Activated CD4-positive, alpha-beta T cell treated with anti-CD3 and anti-CD28 coated beads for 4 hours (primary cell): ENCODE results near the gene ENKUR.
"Not testable (repeated sequence)": the region's sequence is repeated elsewhere in the genome, so short reads cannot be mapped to it uniquely, and the experiment has no call there.

Experiments
- DNase-seq, 2 donors: peaks; one replicate each; pipeline ENCODE4 v3.0.0-alpha.2; 2020

The ENKUR gene

DNA sequence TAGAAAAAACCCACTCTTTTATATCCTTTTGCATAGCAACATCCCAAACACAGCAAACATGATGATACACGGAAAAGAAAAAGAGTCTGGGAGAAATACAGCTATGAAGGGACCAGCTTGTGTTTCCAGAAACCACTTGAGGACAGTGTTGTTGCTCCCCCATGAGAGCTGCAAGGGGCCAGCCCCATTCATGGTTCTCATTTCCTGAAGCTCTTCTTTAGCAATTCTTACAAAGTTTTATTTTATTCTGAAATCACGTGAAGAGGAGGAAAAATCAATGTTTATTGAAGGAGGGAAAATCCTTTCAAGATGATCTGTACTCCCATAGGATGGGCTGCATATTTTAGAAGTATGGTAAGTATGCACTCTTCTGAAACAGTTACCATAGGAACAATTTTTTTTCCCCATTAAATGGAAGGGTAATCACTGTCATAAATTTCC is 46.1 kb downstream of the ENKUR start:
- DNase-seq = no peak

DNA sequence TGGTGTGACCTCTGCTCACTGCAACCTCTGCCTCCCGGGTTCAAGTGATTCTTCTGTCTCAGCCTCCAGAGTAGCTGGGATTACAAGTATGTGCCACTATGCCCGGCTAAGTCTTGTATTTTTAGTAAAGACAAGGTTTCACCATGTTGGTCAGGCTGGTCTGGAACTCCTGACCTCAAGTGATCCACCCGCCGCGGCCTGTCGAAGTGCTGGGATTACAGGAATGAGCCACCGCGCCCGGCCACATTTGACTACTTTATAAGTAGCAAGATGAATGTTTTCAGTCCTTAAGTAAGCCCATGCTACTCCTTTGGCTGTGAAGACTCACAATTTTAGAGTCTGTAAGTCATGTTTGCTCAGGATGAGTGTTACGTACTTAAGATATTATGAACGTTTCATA is 47.0 kb downstream of the ENKUR start:
- not testable (repeated sequence) for DNase-seq

DNA sequence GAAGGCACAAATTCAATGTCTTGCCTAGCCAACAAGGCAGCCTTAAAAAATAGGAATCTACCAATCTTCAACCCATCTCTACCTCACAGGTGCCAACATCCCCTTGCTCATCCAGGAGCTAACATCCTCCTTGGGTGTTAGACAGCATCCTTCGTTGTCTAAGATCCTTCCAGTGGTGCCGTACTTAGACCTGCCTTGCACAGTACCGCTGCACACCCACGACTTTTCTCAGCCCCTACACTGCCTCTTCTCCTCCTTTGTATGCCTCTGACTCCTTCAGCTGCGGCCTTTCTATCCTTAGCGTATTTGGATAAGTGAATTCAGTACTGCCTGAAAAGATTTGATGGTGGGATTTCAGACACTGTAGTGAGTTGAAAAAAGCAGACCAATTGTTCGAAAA is 47.6 kb downstream of the ENKUR start:
- DNase-seq = no peak

DNA sequence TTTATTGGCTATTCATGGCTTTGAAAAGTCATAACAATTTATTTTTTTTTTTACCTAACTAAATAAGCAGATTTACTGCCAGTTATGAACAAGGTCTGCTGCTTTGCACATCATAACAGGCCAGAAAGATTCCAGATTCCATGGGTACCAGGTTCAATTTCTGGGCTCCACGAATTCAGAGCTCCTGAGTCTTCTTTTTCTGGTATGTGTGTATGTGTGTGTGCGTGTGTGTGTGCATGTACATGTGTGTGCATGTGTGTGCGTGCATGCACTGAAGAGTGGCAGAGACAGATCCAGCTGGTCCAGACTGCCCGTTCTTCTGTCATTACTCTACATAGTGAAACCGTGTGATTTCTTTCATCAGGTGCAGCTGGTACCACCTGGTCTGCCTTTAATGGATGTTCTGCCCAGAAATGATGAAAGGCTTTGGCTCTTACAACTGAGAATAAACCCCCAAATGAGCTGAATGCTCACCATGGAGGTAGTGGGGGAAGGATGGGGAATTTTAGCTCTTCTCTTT is 48.9 kb downstream of the ENKUR start:
- DNase-seq = no peak

DNA sequence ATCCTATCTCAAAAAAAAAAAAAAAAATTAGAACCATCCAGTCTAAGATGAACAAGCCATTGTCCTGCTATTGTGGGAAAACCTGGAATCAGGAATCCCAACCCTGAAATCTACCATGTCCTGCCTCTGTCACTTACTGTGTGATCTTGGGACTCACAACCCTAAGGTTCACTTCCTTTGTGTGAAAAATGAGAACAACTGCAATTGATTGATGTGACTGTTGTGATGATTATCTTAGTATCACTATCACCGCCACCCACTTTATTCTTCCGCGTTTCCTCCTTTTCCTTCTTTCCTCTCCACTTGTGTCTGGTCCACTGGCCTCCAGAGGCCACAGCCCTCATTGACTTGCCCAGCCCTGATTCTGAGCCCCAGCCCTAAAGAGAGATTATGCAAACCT is 50.9 kb downstream of the ENKUR start:
- no peak for DNase-seq

DNA sequence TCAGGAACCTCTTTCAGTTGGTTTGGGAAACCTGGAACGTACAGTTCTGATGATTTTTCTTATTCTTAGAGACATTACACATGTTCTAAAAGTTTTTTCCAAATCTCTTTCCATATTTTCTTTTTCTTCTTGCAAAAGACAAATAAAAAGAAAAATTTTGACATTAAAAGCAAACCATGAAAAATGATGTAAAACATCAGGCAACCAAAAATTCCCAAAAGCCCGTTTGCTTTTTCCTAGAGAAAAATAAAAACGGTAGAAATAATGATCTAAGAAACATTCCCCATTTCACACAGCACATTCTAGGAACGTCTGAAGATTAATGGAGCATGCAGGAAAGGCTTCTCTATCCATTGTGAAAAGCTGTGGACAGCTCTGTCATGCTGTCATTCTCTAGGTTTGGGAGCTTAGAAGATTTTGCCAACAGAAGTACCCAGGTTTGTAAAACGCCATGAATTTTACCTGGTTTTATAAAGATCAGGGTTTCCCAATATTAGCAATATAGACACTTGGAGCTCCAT is 52.4 kb downstream of the ENKUR start:
- DNase-seq = no peak

DNA sequence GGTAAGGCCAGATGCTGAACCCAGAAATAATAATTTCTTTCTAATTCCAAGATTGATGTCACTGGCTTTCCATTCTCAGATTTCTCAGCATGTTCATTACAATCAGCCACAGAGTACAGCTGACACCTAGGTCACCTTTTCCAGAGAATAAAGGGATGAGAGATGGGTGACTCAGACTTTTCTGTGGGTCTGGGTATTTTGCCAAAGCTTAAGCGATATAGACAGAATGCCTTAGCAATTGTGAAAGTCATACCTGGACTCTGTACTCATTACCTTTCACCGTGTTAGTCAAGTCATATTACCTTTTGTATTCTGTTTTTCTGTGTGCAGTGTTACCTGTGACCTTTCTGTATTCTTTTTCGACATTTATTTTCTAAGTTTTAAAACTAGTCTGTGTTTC is 53.0 kb downstream of the ENKUR start:
- DNase-seq = no peak

DNA sequence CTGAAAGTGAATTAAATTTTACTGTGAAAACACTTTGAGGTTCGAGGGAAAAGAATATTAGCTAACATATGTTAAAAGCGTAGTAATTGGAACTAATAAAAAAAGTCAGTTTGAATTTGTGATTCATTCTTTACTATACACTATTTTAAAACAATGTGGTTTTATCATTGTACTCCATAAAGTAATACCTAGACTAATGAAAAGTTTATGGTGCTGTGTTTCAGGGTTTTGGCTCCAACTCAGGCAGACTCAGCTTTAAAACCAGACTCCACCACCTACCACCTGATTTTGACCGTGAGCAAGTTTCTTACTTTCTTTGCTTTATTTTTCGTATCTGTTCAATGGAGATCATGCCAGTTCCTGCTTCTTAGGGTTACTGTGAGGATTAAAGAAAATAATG is 54.4 kb downstream of the ENKUR start:
- no peak for DNase-seq

DNA sequence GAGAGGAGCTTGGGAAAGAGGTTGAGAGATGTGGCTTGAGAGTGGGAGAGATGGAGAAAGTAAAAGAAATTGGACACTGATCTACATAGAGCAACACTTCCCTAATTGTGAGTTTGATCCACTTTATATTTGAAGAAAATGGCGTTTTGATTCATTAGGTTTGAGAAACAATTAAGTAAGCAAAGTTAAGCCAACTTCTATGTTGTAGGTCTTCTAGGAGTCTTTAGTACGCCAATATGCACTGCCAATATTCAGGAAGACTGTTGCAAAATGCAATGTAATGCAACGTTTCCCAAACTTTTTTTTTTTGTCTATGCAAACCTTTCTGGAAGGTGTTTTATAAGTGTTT is 56.6 kb downstream of the ENKUR start:
- no peak for DNase-seq

DNA sequence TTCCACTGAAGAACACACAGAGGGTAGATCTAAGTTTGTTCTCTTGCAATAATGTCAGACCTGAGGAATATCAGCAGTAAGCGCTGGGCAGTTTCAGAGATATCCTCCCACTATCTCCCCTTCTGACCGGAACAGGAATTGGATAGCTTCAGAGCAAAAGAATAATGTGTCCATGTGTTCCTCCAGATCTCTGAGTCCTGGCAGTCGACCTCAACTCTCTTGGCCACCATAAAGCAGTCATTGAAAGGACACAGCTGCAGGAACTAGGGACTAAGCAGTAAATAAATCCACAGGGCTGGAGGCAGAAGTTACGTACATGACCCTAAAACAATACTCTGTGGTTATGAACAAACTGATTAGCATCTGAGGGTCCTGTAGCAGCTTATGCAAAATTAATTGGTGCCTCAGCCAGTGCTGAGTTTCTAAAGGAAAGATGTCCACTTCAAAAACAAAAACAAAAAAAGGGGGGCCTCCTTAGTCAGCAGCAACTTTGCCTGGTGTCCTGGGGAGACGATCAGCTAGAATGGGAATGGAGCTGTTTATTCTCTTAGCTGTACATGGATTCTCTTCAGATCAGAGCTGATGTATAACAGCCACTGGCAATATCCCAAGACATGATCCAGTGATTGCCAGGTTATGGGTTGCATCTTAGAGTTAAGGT is 57.1 kb downstream of the ENKUR start:
- no peak for DNase-seq

DNA sequence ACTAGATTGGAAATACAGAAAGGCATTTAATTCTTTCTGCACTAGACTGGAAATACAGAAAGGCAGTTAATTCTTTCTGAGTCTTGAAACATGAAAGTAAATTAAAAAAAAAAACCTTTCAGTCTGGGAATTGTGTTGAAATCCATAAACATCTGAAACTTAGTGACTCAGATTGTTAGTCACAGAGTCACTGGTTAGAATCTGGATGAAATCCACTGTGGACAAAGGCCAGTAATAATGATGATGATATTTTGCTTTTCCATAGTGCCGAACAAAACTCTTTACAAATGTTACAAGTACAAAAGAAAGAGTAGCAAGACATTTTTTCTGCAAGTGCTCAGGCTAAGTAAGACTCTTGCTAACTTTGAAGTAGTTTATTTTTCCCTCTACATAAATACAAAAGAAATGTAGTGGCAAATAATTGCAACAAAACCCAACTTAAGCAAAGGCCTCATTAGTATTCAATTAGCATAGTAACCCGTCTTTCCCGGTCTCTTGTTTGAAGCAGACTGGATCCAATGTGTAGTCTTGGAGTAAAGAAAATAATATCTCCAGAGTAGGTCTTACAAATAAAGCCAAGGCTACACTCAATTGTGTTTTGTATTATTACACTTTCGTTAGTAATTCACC is 57.8 kb downstream of the ENKUR start:
- no peak for DNase-seq

DNA sequence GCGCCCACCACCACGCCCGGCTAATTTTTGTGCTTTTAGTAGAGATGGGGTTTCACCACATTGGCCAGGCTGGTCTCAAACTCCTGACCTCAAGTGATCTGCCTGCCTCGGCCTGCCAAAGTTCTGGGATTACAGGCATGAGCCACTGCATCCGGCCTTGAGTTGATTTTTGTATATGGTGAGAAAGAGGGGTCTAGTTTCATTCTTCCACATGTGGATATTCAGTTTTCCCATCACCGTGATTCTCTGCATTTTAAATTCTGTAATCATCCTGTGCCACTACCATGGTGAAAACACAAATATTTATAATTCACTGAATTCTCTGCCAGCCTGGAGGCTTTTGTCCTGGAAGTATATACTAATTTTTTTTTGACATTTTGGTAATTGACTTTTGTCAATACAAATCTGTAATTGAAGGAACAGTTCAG is 58.3 kb downstream of the ENKUR start:
- not testable (repeated sequence) for DNase-seq

DNA sequence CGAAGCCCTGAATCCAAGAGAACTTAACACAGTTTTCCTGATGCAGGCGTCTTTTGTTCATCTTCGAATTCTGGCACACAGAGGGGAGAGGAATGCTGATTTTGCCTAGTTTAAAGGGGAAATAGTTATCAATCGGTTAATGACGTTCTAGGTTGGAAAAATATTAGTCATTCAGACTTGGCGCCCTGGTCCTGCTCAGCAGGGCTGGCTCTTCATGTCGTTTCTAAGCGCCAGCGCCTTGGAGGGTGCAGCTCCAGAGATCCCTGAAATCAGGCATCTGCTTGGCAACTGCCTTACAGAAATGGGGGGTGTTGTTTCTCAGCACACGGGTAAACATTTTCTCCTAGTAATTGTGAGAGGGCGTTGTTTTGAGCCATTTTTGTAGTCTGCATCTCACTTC is 62.3 kb downstream of the ENKUR start:
- no peak for DNase-seq

DNA sequence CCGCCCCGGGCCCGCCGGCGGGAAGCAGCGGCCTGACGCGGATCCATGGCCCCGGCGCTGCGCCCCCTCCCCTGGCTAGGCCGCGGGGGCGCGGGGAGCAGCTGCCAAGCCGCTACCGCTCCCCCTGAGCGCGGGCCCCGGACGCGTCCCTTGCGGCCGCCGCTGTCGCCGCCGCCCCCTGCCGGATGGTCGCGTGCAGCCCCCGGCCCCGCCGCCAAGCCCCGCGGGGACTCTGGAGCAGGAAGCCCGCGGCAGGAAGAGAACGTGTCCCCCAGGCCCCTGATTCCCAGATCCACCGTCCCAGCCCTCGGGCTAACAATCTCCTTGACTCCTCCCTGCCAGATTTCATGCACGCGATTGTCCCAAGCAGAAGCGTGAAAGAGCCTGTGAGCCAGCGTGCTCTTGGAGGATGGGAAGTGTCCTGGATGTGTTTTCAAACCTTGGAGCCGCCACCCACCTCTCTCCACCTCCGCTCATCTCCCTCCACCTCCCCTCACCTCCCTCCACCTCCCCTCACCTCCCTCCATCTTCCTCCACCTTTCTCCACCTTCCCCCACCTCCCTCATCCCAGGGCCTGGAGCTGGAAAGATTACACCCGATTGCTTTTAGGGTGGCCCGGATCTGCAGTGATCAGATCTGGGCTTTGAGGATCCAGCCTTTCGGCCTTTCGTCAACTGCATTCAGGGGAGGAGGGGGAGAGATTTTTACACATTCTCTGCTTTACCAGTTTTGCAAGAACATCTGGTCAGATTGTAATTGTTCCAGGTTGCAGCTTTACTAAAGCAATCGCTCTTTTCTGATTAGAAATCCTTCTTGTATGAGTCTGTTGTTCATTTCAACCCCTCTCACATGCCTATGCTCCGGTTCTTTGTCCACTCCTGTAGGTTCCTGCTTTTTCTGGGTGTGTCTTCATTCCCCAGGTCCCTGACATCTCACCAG is 63.0 kb downstream of the ENKUR start:
- DNase-seq = peak; percentile 44 to 51

DNA sequence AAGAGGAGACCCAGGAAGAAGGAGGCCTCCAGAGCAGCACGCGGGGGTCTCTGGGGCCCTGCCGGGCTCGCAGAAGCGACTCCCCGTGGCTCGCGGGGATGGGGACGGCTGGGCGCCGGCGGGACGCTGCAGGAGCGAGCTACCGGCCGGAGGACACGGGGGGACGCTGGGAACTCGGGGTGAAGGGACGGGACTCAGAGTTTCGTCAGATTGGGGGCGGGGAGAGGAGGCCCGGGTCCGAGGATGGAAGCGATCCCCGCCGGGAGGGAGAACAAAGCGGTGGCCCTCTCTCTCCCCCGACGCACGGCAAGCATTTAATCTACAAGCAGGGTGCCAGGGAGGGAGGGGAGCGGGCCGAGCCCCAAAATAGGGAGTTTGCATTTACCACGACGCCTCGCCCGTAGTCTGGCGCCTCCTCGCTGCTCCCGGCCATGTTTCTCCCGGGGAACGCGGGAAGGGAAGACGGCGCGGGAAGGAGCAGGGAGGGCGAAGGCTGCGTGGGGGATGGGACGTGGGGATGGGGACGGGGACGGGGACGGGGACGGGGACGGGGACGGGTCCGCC is 63.7 kb downstream of the ENKUR start, which contains the start of gene PRTFDC1:
Gene PRTFDC1 (minus strand): TSS at position 464 of the 564 bp plus-strand sequence. CDS start 31 bp downstream, at position 433.
- DNase-seq = peak in 1 of 2 donors; percentile 11

DNA sequence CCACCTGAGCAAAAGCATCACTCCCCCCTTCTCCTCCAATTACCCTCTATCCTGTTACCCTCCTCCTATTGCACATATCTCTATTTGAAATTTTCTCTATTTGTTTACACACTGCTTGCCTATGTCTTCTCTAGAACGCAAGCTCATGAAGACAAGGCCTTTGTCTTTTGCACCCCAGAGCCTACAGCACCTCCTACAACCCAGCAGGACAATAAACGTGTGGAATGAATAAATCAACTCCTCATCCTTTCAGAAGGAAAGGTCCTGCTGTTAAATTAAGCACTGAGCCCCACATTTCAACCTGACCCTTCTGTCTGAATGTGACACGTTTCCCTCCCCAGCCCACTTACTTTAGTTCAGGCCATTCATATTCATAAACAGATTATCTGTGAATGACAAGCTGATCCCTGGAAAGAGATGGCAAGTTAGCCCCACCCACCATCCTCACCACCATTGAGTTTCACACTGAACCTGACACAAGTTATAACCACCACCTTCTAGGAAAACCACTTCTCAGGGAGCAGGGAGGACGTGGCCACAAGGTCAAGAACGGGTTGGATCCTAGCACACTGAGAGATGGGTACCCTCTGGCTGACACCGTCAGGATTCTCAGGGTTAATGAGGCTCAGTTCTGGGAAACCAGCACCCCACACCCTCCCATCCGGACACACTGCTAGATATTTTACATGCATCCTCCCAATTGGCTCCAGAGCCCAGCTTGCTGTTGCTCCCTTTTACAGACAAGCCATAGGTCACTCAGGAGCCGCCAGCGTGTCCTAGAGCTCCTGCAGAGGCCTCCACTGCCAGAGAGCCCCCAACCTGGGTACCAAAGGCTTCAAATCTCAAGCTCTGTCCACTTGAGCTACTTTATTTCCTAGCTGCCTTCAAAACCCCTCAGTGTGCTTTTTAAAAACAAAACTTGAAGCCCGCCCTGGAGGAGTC is 64.5 kb downstream of the ENKUR start:
- DNase-seq = no peak

DNA sequence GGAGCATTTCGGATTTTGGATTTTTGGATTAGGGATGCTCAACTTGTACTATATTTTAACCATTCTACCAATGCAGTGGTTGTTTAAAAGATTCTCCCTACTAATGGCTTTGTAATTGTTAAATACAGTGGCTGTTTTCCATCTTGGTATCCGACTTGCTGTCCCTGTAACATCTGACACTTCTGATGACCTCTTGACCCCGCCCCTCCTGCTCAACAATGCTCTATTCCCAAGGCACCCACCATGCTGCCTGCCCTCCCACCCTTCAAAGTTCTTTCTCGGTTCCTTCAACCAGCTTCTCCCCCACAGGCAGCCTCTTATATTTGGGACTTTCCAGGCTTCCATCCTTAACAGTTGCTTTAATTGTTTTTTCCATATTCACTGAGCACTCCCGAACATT is 65.5 kb downstream of the ENKUR start:
- no peak for DNase-seq

DNA sequence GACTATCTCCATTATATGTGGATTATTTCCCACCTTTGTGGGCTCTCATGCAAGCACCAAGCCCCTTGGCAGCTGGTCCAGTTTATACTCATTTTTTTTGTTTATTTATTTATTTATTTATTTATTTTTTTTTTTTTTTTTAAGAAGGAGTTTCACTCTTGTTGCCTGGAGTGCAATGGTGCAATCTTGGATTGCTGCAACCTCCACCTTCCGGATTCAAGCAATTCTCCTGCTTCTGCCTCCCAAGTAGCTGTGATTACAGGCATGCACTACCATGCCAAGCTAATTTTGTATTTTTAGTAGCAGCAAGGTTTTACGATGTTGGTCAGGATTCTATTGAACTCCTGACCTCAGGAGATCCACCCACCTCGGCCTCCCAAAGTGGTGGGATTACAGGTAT is 66.3 kb downstream of the ENKUR start:
- no peak for DNase-seq

DNA sequence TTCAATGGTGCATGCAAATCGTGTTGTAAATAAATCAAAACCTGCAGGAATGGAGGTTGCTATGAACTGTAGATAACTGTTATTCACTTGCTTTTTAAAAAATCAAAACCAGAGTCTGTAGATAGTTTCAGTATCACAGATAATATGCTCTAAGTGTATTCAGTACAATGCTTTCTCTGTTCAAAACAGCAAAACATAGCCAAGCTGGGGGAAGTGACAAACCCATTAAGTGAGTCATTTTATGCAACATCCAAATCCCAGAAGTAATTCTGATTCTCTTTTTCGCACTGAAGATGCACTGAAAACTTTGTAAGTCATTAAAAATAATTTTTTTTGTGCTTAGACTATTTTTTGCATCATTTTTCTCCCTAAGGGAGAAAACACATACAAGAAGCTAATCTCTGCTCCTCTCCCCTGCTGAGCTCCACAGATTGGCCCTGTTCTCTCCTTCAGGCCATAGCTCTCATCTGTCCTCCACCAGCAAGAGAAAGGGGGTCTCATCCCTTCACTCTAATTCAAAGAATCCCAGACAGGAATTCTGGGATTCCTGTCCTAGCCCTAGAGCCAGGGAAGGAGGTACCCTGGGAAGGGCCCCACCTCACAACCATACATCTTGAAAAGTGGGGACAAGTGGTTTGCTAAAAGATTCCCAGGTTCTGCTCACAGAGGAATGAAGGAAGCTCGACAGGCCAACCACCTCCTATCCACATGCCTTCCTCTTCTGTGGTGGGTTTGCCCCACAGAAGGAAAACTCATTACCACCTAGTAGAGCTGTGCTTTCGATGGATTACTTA is 68.5 kb downstream of the ENKUR start:
- DNase-seq = no peak

DNA sequence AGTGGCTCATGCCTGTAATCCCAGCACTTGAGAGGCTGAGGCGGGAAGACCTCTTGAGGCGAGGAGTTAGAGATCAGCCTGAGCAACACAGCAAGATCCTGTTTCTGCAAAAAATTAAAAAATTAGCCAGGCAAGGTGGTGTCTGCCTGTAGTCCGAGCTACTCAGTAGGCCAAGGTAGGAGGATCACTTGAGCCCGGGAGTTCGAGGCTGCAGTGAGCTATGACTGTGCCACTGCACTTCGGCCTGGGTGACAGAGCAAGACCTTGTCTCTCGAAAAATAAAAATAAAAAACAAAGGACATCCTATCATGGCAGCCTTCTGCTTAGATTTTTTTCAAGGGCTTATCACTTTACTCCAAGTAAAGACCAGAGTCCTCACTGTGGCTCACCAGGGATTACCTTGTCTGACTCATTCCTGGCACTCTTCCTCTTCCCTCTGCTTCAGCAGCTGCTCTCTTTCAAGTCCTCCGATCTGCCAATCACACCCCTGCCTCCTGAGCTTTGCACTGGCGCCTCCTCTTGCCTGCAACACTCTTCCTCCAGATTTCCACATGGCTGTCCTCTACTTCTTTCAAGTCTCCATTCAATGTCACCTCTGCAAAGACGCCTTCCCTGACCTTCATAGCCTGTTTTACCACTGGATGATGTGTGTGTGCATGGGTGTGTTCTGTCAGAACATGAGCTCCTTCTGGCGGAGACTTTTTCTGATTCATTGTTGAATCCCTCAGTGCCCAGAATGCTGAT is 71.3 kb downstream of the ENKUR start:
- DNase-seq = no peak
